GM04503 (cell line): ENCODE measurements around the gene C19orf85.

Experiments used
- DNase-seq: peaks from one replicate; pipeline ENCODE4 v3.0.0-alpha.2; 2012; ENCODE audit warnings: low read depth

Gene C19orf85

DNA sequence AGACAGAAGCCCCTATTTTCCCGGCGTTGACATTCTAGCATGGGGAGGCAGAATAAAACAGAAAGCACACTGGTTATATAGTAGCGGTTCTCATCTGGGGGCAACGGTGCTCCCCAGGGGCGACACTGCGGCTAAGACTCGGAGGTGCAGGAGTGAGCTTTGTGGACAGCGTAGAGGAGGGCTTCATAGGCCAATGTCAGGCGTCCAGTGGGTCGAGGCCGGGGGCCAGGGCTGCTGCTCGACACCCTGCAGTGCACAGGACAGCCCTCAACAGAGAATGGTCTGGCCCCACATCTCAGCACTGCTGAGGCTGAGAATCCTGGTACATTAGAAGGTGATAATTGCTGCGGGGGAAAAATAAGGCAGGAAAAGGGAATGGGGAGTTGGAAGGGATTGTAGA lies 13.4 kb upstream of the C19orf85 start:
- no peak for DNase-seq

DNA sequence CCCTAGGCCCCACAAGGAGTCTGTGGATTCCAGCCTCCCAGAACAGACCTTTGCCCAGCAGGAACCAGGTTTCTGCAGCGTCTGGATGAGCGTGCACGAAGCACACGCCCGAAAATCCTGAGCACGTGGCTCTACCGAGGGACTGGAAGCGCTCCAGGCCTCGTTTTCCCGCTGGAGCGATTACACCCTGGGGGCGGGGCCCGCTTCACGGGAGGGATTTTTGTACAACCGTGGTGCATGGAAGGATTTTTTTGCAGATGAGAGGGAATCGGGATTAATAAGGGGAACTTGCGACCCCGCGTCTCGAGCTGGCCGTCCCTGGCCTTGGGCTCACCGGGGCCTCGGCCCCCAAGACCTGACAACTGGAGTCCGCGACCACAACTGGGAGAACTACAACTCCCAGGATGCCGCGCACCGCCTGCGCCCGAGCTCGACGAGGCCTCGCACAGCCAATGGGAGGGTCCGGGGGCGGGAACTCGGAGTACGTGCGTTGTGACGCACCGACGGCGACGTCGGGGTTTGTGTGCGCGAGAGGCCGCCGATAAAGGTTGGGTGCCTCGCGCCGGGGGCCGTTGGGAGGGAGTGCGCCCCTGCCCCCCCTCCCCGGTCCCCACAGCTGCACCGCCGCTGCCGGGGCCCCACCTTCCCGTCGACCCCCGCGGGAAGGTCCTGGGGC lies 11.7 kb upstream of the C19orf85 start, which contains the start of gene ZNF628:
Gene ZNF628, plus strand, starts transcription at position 518 of the 676 bp plus-strand sequence. CDS start 3,294 bp downstream, outside the sequence.
- DNase-seq = peak; percentile 81

DNA sequence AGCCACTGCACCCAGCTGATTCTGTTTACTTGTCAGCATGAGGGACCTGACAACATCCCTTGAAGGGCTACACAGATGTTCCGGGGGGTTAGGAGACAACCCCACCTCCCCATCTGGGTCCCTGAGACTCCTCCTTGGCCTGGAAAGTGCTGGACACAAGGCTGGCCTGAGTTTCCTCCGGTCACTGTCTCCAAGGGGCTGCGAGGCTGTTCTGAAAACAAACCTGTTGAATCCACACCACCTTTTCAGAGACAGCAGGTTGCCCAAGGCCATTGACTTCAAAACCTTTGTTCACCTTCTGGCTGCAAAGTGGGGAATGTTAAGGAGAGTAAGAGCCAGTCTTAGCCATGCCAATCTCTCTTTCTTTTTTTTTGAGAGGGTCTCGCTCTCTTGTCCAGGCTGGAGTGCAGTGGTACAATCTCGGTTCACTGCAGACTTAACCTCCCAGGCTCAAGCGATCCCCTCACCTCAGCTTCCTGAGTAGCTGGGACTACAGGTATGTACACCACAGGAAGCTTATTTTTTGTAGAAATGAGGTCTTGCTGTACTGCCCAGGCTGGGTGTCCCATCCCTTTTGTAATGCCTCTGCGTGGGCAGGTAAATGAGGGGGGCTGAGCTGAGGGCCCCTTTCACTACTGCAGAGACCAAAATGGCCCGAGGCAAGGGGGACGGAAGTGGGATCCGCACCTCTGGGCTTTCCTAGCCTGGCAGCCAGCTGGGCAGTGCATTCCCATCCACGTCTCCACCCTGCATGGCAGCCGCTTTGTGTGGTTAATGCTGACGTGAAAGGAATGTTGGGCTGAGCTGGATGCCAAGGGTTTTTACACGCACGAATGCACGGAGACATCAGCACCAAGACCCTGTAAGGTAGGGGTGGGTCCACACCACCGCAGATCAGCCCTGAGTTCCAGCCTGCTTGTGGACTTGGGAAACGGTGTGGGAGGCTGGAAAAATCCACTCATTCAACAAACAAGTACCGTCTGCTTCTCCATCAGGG lies 10.0 kb upstream of the C19orf85 start:
- DNase-seq = no peak

DNA sequence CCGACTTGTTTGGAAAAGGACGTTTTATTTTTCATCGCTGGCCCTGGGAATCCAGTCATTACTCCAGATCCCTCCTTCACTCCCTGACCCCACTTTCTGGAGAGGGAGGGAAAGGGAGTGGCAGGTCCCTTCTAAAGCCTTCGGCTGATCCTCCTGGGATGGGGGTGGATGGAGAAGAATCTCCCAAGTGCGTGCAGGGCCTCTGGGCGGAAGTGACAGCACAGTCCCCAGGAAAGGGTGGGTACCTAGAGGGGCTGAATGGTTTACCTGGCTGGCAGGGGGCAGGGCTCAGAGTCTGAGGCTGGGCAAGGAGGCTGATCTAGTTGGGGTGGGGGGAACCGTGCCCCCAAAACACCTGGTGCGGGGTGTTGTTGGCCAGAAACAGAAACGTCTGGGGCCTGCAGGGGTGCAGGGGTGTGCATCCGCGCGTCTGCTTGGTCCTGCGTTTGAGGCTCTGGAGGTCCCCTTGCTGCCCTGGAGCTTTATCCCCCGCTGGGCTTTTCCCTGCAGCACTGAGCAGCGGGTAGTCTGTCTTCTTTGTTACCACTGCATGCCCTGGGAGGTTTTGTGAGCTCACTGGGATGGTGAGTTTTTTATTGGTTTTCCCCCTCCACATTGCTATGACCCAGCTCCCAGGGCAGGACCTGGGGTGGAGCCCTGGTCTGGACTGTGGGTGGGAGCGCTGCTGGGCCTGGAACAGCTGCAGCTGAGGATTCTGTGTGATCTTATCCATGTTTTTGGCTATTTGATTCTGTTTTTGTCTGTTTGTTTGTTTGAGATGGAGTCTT lies 8.9 kb upstream of the C19orf85 start:
- DNase-seq = no peak

DNA sequence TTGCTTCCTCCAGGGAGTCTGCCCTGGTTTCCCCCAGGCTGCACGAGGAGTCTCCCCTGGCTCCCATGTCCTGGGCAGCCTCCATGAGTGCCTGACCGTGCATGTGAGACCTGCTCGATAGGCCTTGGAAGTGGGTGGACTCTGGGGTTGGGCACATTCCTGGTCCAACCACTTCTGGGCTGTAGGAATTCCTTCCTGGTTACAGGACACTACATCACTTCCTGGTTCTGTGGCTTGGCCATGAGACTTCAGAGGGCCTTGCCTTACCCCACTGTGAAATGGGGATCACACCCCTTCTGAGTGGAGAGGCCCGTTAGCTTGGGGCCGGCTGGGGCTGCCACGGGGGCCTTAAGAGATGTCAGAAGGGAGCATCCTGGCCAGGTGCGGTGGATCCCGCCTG lies 7.9 kb upstream of the C19orf85 start:
- no peak for DNase-seq

DNA sequence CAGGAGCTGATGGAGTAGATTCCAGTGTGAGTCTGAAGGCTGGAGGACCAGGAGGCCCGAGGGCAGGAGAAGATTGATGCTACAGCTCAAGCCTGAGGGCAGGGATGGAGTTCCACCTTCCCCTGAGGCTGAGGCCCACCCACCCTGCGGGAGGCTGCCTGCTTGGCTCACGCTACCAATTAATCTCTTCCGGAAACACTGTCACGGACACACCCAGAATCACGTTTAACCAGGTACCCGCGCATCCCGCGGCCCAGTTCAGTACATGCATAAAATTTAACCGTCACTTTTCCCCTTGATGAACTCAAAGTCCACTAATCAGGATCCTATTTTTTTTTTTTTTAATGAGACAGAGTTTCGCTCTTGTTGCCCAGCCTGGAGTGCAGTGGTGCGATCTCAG lies 6.7 kb upstream of the C19orf85 start:
- no peak for DNase-seq

DNA sequence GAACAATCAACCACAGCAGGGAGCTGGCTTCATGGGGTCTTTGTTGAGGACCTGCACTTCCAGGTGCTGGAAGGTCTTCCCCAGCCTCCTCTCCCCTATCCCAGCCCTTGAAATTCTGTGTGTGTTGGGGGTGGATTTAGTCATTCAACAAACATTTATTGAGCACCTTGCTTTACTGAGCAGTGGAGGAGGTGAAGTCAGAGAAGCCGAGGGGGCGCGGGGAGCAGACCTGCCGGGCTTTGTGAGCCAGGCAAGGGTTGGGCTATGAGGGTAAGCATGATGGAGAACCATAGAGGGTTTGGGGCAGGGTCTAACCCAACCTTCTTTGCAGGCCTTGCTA lies 3.5 kb upstream of the C19orf85 start:
- DNase-seq = no peak

DNA sequence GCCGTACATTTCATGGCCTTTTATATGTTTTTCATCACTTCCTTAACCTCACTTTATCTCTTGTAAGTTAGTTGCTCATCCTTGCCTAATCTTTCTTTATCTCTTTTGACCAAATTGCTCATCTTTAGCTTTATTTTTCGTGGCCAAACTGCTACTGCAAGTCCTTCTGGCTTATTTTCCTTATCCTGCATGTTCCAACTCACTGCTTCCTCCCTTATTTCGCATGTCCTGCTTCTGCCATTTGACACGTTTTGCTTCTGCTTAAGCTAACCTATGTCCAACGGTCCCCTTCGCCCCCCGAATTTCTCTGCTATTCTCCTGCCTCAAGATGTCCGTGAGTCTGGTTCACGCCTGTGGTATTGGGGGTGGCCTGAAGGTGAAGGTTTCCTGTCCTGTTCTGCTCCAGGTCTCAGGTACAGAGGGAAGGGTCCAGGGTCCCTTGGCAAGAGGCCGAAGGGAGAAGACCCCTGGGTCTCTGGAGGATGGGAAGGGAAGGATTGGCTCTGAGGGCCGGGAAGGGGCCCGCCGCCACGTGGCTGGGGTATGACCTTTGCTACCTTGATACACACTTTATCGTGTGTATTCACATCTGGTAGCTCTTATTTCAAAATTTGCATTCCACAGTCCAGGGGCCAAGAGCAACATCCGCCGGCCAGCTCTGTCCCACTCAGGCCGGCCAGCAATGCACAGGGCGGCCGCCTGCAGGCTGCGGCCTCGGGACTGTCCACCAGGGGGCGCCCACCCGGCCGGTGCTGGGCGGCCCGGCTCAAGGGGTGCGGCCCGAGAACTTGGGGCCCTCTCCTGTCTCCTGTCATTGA lies 2.9 kb upstream of the C19orf85 start:
- DNase-seq = no peak

DNA sequence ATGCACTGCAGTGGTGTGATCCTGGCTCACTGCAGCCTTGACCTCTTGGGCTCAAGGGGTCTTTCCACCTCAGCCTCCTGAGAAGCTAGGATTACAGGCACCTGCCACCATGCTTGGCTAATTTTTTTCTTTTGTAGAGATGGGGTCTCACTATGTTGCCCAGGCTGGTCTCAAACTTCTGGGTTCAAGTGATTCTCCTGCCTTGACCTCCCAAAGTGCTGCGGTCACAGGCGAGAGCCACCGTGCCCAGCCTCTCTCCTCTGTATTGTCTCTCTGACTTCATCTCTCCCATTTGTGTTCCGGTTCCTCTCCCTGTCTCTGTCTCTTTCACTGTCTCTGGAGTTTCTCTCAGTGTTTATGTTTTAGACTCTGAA lies 1.7 kb upstream of the C19orf85 start:
- no peak for DNase-seq

DNA sequence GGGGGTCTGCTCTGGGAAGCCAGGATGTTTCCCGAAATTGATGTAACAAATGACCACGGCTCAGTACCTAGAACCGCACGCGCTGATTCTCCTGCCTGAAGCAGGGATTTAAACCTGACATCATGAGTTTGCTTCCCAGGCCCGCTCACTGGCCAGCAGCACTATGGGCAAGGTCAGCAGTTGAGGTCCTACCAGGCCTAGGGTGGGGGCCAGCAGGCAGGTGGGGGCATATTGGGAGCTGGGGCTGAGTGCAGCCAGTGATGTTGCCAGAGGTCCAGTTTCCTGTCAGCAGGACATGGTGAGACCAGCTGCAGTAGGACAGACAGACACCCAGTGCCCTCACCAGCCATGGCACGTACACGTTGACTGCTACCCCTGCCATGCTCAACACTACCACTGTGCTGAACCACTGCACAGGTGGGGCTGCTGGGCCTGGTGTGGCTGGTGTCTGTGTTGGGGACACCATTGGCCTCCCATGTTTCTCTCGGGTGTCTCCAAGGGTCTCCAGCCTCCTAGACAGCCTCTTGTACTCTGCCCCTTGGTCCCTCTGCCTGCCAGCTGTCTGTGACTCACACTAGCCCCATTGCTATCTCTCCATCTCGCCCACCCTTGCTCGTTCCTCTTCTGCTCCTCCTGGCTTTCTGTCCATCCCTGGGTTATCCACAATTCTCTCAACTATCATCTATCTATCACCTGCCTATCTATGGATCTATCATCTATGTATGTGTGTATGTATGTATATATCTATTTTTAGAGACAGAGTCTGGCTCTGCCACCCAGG lies 1.1 kb upstream of the C19orf85 start:
- no peak for DNase-seq

DNA sequence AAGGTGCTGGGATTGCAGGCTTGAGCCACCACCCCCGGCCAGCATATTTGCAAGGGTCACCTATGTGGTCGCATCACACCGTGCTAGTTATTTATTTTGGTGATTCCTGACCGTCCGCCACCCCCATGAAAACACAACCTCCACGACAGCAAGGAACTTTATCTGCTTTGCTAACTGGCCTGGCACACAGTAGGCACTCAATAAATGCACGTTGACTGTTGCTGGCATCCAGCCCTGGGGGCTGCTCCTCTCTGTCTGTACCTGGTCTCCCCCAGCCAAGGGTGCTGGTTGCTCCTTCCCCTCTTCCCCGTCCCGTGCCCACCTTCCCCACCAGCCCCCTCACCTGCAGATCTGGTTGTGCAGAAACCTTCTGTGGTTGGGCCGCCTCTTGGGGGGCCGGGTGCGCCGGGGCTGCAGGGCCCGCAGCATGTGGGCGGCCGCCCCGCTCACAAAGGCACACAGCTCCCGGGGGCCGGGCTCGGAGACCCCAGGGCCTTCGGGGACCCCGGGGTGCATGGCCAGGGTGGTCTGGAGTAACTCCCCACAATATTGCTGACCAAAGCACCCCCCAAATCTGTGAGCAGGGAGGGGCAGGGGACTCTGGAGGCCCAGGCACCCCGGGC lies 401 bp downstream of the C19orf85 start:
- no peak for DNase-seq

DNA sequence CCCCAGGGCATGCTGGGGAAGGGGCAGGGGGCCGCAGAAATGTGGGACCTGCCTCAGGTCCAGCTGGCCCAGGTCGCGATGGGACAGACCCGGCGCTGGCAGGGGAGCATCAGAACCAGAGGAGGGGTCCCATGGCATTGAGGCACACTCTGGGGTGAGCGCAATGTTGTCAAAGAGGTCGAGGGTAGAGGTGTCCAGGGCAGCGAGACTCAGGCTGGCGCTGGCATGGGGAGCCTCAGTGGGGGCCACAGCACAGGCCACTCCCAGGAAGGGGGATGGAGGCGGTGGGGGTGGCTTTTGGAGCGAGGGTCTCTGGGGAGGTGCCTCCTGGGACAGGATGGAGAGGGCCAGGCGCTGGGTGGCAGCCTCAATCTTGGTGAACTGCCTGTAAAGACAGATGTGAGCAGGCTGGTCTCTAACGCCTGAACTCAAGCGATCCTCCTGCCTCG lies 944 bp downstream of the C19orf85 start:
- no peak for DNase-seq

DNA sequence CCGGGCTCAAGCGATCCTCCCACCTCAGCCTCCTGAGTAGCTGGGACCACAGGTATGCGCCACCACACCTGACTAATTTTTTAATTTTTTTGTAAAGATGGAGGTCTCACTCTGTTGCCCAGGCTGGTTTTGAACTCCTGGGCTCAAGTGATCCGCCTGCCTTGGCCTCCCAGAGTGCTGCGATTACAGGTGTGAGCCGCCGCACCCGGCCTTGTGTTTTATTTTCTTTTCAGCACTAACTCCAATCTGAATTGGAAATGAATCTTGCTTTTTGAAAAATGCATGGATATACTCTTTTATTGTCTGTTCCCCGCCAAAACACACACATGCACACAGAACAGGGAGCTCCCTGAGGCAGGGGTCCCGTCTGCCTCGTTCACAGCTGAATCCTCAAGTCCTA lies 1.8 kb downstream of the C19orf85 start:
- DNase-seq = no peak

DNA sequence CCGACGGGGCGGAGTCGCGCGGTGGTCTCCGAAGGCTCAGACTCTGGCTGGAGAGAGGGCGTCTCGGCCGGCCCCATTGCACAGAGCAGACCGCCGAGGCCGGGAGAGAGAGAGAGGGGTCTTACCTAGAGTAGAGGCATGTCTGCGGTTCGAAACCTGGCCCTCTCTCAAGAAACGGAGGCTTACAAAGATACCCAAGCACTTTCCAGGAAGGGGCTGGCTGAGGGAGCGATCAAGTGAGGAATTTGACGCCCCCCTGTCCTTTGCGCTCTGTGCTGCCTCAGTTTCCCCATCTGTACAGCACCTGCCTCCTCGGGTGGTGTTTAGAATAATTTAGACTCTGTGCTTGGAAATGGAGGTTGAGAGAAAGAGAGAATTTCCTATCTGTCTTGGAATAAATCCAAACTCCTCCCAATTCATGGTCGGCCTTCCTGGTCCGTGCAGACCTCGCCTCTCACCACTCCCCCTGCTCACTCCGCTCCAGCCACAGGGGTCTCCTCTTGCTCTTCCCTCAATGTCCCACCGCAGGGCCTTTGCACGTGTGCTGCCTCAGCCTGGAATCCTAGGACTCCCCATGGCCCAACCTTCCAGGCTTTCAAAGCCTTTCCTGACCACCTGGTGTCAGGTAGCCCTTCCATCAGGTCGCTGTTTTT lies 2.5 kb downstream of the C19orf85 start:
- DNase-seq = no peak

DNA sequence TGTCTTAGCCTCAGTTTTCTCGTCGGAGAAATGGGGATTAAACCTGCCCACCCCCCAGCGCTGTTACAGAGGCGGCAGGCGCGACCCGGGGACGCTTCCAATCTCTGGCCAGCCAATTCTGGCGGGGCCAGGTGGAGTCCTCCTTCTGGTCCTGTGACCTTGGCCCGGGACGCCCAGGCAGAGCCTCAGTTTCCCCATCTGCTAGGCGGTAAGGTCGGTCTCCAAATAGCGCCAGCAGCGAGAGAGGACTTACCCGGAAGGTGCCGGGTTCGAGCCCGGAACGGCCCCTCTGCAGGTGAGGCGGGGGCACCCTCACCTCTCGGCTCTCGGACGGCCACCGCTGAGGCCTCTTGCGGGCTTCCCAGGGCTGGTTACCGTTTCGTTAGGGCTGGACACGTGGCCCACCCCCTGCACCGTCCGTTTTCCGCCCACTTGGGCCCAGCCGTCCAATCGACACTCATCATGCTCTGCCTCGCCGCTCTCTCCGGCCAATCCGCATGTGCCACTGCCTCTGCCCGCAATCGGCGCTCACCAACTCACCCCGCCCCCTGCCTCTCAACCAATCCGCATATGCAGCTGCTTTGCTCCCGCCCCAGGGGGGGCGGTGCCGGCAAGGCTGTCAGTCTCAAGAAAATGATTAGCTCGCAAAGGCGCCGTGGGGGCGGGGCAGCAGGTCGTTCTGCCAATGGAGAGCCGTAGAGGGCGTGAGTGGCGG lies 3.1 kb downstream of the C19orf85 start, which contains the start of gene ISOC2:
Gene ISOC2, minus strand, starts transcription at position 384 of the 715 bp plus-strand sequence. CDS start 5,156 bp downstream, outside the sequence.
- peak; percentile 98 for DNase-seq

DNA sequence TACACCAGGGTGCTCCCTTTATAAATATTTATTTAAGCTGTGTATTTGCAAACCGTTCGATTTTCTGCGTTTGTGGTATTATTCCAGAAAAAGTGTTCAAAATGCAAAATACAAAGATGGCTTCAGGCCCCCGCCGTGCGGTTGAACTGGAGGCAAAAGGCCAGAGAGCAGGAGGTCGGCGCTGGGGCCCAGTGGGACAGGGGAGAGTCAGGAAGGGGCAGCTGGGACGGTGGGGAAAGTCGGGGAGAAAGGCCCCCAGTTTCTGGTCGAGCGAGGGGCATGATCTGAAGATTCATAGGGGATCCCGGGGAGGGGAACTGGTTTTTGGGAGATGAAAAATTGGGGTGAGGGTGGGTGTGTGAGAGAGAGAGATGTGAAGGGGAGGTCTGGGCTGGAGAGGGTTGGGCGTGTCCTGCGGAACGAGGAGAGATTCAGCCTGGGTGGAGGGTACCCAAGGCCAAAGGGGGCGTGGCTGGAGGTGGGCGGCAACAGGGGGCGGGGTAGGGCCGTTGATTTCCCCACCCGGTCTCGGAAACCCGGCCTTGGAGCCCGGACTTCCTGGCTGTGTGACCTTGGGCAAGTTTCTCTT lies 3.8 kb downstream of the C19orf85 start:
- peak; percentile 45 for DNase-seq

DNA sequence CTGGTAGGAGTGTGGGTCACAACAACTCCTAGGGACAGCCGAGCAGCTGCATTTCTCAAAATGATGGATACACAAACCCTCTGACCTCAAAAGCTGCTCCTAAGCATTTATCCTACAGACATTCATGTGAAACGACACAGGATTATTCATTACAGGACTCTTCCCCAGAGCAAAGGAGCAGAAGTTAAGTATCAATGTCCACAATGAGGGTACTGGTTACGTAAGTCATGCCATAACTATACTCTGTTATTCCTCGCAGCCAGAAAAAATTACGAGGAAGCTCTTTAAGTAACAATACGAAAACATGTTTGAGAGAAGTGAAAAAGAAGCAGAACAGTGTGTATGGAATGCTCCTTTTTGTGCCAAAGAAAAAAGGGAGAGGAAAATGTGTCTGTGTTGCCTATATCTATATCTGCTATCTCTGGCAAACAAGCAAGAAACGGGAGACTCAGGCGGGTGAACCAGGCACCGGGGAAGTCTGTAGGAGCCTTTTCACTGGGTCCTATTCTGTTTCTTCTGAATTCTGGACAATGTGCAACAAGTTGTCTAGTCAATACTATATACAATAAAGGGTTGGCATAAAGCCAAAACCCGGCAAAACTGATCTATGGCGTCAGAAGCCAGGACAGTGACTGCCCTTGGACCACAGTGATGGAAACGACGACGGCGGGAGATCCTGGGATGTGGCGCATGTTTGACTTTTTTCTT lies 4.4 kb downstream of the C19orf85 start:
- no peak for DNase-seq

DNA sequence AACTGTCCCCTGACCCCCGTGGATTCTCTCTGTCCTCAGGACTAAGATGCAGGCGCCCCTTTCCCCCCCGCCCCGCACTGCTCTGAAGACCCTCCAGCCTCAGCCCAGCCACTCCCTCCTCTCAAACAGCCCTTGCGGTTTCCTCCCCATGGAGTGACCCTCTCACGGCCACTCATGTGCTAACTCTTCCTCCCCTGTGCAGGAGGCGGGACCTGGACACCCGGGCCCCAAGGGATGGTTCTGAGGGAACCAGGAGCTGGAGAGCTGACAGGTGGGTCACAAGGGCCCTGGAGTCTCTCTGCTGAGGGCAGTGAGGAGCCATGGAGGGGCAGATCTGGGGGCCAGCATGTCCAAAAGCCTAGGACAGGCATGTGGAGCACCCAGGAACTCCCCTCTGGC lies 5.0 kb downstream of the C19orf85 start:
- no peak for DNase-seq
